ENCODE data around the gene DHRS4.
"Not testable (repeated sequence)": the region's sequence is repeated elsewhere in the genome, so short reads cannot be mapped to it uniquely, and the experiment has no call there.

Gene DHRS4

DNA sequence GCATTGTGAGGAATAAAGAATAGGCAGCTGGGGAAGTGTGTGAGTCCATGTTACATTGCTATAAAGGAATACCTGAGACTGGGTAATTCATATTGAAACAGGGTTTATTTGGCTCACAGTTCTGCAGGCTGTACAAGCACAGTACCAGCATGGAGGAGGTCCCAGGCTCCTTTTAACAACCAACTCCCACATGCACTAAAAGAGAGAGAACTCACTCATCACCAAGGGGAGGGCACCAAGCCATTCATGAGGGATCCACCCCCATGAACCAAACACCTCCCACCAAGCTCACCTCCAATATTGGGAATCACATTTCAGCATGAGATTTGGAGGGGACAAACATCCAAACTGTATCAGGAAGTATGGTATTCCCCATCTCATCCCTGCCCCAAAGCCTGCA lies 11.9 kb upstream of the DHRS4 start:
- no peak for DNase-seq

DNA sequence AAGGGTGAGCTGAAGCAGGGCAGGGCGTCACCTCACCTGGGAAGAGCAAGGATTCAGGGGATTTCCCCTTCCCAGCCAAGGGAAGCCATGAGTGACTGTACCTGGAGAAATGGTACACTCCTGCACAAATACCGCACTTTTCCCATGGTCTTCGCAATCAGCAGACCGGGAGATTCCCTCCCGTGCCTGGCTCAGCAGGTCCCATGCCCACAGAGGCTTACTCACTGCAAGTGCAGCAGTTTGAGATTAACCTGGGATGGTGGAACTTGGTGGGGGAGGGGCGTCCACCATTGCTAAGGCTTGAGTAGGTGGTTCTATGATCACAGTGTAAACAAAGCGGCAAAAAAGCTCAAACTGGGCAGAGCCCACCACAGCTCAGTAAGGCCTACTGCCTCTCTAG lies 11.0 kb upstream of the DHRS4 start:
- DNase-seq: no peak

DNA sequence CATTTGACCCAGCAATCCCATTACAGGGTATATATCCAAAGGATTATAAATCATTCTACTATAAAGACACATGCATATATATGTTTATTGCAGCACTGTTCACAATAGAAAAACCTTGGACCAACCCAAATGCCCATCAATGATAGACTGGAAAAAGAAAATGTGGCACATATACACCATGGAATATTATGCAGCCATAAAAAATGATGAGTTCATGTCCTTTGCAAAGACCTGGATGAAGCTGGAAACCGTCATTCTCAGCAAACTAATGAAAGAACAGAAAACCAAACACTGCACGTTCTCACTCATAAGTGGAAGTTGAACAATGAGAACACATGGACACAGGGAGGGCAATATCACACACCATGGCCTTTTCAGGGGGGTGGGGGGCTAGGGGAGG lies 4.5 kb upstream of the DHRS4 start:
- DNase-seq: not testable (repeated sequence)

DNA sequence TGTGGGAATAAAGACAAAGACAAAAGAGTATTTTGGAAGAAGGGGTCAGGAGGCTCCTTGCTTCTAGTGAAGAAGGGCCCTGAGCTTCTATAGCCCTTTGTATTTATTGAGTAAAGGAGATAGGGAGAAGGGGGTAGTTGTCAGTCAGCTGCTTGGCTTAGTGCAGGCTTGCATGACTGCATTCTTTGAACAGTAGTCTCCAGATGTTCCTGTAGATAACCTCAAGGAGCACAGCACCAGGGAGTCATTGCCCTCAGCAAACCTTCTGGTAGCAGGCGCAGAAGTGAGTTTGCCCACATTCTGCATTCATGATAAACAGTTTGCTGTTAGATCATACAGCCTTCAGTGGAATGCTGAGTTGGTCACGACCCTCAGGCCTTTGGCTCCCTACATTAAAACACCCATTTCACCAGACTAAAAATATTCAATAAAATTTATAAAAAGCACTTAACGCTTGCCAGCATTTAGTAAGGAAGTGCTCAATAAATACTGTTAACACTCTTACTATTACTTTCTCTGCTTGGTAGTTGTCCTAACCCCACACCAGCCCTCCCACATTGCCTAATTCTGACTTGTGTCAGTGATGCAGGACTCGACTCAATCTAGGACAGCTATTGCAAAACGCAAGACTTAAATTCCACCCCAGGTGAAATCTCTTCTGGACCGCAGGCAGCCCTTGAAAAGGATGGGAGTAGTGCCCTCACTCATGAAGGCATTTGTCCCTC lies 3.0 kb upstream of the DHRS4 start:
- DNase-seq: no peak

DNA sequence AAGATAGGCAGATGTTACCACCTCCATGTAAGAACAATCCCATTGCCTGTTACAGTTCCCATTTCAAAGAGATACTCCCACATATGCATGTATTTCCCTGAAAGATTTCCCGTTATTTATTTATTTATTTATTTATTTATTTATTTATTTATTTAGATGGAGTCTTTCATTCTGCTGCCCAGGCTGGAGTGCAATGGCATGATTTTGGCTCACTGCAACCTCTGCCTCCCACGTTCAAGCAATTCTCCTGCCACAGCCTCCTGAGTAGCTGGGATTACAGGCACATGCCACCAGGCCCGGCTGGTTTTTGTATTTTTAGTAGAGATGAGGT lies 2.5 kb upstream of the DHRS4 start:
- DNase-seq: not testable (repeated sequence)

DNA sequence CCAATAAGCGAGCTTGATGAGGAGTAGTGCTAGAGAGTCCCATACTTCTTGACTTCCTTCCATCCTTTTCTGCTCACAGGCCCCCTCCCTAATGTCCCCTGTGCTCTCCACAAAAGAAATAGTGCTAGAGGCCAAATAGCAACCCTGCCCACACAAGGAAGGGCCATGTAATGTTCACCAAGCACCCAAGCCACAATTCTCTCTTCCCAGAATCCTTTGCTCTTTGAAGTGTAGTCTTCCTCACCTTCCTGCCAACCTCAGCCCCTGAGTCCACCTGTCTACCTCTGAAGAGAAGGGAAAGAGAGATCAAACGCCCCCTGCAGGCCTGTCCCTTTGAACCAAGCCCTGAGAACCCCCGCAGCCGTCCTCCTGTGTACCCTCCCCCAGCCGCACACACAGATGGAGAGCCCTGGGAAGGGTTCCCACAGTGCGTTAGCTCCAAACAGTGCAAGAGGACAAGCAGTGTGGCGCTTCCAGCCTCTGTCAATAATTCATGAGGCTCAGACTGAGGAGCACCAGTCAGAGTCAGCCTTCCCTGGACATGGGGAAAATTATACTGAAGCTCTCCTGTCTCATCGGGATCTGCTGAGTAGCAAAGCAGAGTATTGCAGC lies 1.9 kb upstream of the DHRS4 start:
- DNase-seq: peak; percentile 37

DNA sequence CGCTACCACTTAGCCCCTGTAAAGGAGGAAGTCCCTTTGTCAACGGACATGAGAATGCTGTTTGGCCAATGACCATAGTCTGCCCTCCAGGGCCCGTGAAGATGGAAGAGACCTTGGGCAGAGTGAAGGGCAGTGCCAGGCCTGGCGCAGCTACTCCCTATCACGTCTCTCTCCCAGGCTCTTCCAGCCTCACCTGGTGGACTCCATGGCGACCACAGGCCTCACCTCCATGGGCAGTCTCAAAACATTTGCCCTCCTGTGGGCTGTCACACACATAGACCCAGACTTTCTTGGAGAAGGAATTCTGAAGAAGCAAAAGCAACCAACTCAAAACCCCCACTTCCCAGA lies 480 bp upstream of the DHRS4 start:
- peak; percentile 39 for DNase-seq

DNA sequence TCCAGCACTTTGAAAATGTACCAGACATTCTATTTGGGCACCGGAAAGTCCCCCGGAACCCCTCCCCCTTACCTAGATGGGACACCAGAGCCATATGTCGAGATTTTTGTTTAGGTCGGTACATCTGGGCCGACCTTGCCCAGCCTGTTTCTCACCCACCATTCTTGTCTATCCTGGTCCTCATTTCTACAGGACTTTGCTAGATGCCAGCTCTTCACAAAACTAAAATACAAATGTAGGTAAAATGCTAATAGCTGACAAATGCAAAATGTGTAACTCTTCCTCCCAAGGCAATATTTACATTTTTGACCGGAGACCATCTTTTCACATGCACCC lies 677 bp downstream of the DHRS4 start:
- not testable (repeated sequence) for DNase-seq

DNA sequence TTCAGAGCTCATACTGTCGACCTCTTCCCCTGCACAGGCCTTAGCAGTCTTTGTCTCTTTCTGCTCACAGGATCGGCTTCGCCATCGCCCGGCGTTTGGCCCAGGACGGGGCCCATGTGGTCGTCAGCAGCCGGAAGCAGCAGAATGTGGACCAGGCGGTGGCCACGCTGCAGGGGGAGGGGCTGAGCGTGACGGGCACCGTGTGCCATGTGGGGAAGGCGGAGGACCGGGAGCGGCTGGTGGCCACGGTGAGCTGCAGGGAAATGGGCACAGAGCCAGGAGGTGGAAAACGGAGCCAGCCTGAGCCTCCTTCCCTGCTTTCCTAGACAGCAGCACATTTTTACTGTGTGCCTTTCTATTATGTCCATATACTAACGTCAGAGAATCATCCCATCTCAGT lies 1.4 kb downstream of the DHRS4 start:
- not testable (repeated sequence) for DNase-seq

DNA sequence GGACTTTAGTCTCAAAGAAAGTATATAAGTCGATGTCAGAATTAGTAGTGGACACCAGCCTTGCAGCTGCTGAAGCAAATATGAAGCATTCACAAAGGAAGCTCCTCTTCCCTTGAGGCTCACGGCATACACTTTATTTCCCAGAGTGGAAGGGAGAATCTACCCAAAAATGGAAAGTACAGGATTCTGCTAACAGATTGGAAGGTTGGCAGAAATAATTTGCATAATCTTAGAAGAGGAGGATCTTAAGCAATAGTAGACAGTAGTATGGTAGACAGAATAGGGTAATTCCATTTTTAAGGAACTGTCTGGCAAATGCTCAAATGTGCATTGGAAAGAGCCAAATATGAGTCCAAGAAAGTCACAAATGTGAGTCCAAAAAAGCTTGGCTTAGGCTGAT lies 2.2 kb downstream of the DHRS4 start:
- not testable (repeated sequence) for DNase-seq

DNA sequence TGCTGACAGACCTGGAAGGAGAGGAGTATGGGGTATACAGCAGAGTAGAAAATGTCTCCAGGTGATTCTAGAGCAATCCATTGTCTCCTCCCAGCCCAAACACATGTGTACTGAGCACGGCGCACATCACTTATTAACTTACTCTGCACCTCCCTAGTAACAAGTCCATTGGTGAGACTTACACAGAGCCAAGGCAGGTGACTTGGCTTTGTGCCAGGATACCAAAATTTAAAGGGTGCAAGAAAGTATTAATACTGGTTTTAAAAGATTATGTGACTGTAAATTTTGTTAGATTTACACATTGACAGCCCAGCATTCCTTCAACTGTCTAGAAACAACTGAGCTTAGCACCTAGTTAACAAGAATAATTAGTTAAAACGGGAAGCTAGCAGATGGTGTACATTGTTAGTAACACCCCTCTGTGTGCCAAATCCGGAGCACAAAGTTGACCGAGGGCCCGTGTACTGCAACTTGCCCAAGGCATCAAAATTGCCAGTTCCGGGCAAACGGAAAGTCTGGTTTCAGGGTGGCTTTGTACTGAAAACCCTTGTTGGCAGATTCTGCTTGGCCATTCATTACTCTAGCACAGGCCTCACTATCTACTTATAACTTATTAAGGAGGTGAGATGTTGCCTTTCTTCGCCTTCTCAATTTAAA lies 4.5 kb downstream of the DHRS4 start:
- not testable (repeated sequence) for DNase-seq

DNA sequence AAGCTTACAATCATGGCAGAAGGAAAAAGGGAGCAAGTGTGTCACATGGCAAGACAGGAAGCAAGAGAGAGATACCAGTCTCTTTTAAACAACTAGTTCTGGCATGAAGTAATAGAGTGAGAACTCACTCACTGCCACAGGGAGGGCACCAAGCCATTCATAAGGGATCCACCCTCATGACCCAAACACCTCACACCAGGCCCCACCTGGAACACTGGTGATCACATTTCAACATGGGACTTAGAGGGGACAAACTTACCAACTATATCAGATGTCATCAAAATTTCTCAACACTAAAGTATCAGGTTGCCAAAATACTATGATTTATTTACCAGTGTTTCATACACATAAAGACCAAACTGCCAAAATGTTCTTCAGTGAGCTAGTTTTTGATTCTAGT lies 7.3 kb downstream of the DHRS4 start:
- not testable (repeated sequence) for DNase-seq

DNA sequence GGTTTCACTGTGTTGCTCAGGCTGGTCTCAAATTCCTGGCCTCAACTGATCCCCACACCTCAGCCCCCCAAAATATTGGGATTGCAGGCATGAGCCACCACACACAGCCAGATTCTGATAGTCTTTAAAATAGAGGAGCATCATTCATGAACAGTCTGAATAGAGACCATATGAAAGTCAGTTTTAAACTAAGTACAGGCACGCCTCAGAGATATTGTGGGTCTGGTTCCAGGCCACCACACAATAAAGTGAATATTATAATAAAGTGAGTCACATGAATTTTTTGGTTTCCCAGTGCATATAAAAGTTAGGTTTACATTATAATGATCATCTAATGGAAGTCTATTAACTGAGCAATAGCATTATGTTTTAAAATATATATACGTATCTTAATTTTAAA lies 8.1 kb downstream of the DHRS4 start:
- not testable (repeated sequence) for DNase-seq

DNA sequence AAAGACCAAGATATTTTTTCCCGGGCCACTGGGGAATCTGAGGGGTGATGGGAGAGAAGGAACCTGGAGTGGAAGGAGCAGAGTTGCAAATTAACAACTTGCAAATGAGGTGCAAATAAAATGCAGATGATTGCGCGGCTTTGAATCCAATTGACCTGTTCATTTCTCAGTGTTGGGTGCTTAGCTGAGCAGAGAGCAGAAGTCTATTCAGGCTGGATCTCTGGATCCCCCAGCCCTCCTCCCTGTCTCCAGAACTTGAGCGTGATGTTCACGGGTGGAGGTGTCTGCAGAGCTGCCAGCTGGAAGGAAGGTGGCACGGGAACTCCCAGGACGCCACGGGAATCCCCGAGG lies 15.5 kb downstream of the DHRS4 start:
- DNase-seq: not testable (repeated sequence)

DNA sequence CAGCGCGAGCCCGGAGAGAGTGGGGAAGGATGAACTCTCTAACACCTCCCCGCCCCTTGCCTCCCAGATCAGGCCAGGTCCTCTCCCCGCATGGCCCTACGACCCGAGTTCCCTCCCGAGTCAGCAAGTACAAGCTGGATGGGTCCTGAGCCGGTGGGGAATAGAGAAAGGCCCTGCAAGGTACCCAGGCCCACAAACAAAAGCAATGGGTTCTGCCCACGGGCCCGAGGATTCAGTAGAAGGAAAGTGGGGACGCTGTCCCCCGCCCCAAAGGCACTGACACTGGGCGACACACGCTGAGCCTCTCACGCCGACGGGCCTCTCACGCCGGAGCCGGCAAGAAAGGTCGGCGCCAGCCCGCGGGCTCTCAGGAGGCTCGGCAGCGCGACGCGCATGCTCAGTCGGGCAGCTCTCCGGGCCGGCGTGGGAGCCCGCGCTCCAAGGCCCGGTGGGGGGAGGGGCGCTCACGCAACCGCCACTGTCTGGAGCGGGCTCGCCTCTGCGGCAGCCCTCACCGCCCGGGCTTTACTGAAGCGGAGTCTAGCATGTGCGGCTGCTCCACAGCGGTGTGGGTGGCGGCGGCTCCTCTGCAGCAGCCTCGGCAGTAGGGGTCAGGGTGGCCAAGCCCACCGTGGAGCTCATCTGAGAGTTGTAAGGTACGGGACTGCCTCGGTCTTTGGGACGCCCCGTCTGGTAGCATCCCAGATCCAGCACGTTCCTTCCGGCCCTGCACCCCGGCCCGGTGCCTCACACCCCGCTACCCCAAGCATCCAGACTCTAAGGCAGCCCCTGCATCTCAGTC lies 16.1 kb downstream of the DHRS4 start:
- peak; percentile 42 for DNase-seq

DNA sequence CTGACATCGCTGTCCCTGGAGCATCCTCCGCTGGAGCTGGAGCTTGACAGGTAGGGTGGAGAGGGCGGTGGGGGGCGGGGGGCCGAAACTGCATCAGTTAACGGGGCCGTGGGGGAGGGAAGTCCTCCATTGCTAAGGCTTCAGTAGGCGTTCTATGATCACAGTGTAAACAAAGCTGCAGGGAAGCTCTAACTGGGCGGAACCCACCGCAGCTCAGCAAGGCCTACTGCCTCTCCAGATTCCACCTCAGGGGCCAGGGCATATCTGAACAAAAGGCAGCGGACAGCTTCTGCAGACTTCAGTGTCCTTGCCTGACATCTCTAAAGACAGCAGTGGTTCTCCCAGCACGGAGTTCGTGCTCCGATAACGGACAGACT lies 16.7 kb downstream of the DHRS4 start:
- not testable (repeated sequence) for DNase-seq

DNA sequence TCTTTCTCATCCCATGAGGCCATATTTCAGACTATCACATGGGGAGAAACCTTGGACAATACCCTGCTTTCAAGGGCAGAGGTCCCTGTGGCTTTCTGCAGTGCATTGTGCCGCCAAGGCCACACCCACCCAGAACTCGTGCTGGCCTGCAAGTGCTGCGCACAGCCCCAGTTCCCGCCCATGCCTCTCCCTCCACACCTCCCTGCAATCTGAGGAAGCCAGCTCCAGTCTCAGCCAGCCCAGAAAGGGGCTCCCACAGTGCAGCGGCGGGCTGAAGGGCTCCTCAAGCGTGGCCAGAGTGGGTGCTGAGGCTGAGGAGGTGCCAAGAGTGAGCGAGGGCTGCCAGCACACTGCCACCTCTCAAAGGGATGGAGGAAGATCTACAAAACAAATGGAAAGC lies 19.6 kb downstream of the DHRS4 start:
- not testable (repeated sequence) for DNase-seq

DNA sequence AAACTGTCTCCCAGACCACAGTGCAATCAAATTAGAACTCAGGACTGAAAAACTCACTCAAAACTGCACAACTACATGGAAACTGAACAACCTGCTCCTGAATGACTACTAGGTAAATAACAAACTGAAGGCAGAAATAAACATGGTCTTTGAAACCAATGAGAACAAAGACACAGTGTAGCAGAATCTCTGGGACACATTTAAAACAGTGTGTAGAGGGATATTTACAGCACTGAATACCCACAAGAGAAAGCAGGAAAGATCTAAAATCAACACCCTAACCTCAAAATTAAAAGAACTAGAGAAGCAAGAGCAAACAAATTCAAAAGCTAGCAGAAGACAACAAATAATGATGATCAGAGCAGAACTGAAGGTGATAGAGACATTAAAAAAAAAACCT lies 20.5 kb downstream of the DHRS4 start:
- DNase-seq: not testable (repeated sequence)

DNA sequence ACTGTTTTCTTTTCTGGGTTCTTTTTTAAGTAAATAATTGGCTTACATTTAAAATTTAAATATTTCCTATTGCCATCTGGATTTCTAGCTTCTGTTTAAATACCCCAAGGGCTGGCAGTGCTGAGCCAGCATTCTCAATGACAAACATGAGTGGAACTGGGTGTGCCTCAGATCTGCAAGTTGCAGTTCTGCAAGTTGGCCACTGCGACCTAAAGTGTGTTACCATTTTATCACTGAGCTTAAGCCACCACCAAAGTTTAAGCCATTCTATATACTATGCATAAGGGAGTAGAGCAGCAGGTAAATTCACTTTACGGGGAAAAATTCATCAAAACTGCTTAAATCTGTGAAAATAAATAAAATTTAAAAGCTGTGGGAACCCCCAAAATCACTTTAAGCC lies 23.6 kb downstream of the DHRS4 start:
- not testable (repeated sequence) for DNase-seq

DNA sequence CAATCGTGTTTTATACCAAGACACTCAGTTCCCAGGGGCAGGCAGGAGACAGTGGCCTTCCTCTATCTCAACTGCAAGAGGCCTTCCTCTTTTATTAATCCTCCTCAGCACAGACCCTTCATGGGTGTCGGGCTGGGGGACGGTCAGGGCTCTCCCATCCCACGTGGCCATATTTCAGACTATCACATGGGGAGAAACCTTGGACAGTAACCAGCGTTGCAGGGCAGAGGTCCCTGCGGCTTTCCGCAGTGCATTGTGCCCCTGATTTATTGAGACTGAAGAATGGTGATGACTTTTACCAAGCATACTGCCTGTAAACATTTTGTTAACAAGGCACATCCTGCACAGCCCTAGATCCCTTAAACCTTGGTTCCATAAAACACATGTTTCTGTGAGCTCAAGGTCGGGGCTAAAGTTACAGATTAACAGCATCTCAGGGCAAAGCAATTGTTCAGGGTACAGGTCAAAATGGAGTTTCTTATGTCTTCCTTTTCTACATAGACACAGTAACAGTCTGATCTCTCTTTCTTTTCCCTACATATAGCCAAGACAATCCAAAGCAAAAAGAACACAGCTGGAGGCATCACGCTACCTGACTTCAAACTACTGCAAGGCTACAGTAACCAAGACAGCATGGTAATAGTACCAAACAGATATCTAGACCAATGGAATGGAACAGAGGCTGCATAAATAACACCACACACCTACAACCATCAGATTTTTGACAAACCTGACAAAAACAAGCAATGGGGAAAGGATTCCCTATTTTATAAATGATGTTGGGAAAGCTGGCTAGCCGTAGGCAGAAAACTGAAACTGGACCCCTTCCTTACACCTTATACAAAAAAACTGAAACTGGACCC lies 28.6 kb downstream of the DHRS4 start:
- DNase-seq: not testable (repeated sequence)

DNA sequence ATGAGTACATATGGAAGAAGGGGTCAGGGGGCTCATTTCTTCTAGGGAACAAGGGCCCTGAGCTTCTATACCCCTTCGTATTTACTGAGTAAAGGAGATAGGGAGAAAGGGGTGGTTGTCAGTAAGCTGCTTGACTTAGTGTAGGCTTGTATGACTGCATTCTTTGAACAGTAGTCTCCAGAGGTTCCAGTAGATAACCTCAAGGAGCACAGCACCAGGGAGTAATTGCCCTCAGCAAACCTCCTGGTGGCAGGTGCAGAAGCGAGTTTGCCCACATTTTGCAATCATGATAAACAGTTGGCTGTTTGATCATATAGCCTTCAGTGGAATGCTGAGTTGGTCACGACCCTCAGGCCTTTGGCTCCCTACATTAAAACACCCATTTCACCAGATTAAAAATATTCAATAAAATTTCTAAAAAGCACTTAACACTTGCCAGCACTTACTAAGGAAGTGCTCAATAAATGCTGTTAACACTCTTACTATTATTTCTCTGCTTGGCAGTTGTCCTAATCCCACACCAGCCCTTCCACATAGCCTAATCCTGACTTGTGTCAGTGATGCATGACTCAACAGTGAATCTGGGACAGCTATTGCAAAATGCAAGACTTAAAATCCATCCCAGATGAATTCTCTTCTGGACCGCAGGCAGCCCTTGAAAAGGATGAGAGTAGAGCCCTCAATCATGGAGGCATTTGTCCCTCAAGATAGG lies 31.5 kb downstream of the DHRS4 start:
- no peak for DNase-seq

DNA sequence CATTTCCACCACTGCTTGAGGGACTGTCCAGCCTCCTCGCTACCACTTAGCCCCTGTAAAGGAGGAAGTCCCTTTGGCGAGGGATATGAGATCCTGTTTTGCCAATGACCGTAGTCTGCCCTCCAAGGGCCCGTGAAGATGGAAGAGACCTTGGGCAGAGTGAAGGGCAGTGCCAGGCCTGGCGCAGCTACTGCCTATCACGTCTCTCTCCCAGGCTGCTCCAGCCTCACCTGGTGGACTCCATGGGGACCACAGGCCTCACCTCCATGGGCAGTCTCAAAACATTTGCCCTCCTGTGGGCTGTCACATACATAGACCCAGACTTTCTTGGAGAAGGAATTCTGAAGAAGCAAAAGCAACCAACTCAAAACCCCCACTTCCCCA lies 34.6 kb downstream of the DHRS4 start:
- DNase-seq: peak; percentile 26
